T-helper 2 cell treated with Interferon-gamma antibody and Interleukin-4, amounts not matched to agents 5 μg/mL and 100 μg/mL, for 36 hours (primary cell): ENCODE measurements around the gene DAGLB.
"Not testable (repeated sequence)": the region's sequence is repeated elsewhere in the genome, so short reads cannot be mapped to it uniquely, and the experiment has no call there.

Source experiments
- DNase-seq: peaks from one replicate; pipeline ENCODE4 v3.0.0; 2021; ENCODE audit warnings: low spot score
- H3K27ac Mint-ChIP-seq: one replicate; pipeline ENCODE4 v1.8.0; 2021; ENCODE audit warnings: mild to moderate bottlenecking, mixed read lengths
- H3K27me3 Mint-ChIP-seq: one replicate; pipeline ENCODE4 v1.8.0; 2021; ENCODE audit warnings: low read depth, mixed read lengths
- H3K36me3 Mint-ChIP-seq: one replicate; pipeline ENCODE4 v1.8.0; 2021; ENCODE audit warnings: low read depth, mixed read lengths
- H3K4me1 Mint-ChIP-seq: one replicate; pipeline ENCODE4 v1.8.0; 2021; ENCODE audit warnings: low read depth, mixed read lengths
- H3K4me3 Mint-ChIP-seq: one replicate; pipeline ENCODE4 v1.8.0; 2022; ENCODE audit warnings: mild to moderate bottlenecking, moderate library complexity, mixed read lengths
- H3K9me3 Mint-ChIP-seq: one replicate; pipeline ENCODE4 v1.8.0; 2021; ENCODE audit warnings: mixed read lengths

Gene DAGLB

DNA sequence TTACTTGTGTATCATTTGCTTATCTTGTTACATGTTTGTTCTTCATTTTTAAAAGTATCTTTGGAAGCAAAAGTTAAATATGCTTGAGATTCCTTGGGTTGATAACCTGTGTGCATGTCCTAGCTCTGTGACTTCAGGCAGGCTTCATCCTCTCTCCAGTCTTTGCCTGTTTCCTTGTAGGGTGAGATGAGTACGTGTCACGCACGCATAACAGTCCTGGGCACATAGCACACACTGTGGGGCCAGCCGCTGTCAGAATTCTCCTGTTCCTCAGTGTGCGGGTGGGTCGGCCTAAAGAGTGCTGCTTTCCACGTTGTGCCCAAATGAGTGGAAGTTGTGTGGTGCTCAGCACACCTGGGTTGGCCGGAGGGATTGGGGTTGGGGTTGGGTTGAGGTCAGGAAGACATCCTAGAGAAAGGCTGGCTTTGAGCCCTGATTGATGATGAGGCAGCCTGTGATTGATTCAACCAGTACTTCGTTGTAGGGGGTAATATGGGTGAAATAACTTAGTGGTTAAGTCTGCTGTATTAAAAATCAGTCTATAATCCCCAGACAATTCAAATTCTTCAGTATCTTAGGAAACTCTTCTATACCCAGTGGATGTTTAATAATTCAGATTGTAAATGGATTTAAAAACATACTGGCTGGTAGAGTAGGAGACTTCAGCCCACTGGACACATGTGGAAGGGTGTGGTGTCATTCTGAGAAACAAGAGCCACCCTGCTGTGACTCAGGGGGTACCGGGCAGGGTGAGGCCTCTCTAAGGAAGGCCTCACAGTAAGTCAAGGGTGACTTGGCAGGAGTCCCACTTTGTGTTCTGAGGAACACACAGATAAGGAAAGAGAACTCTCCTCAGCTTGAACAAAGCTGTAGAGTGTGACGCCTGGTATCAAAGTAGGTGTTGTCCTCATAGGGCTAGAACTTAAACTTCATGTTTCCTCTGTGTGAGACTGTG, 54.8 kb downstream of the DAGLB start:
- Mint-ChIP-seq H3K9me3 (no peaks in the 10 kb centered on the region), H3K27me3 (no peaks in the 10 kb centered on the region), H3K27ac (peak overlapping the region; percentile 52), H3K4me1 (peaks cover 29% of the 10 kb centered on the region), H3K4me3 (no peak overlapping the region), H3K36me3 (peaks cover 55% of the 10 kb centered on the region)
- DNase-seq: peak; percentile 38

- Mint-ChIP-seq H3K27ac (no peak overlapping the region), H3K27me3 (no peaks in the 10 kb centered on the region), H3K36me3 (peaks cover 52% of the 10 kb centered on the region)
Observed at GRCh38 chr7:6389728-6390127, 58.0 kb downstream of the DAGLB start.

GRCh38 chr7:6387734-6388294, 59.9 kb downstream of the DAGLB start:
- Mint-ChIP-seq H3K9me3 (no peaks in the 10 kb centered on the region), H3K27me3 (no peaks in the 10 kb centered on the region), H3K4me3 (no peak overlapping the region), H3K27ac (no peak overlapping the region), H3K4me1 (peaks cover 27% of the 10 kb centered on the region), H3K36me3 (peaks cover 36% of the 10 kb centered on the region)
- DNase-seq: no peak

More at GRCh38 chr7:6389728-6390127, 58.0 kb downstream of the DAGLB start:
- no peak for DNase-seq
- H3K4me3 Mint-ChIP-seq: no peak overlapping the region
- H3K9me3 Mint-ChIP-seq: no peaks in the 10 kb centered on the region
- peaks cover 34% of the 10 kb centered on the region for H3K4me1 Mint-ChIP-seq

GRCh38 chr7:6386779-6387178, 61.0 kb downstream of the DAGLB start:
- Mint-ChIP-seq H3K27me3 (no peaks in the 10 kb centered on the region), H3K4me3 (no peak overlapping the region), H3K9me3 (no peaks in the 10 kb centered on the region), H3K4me1 (peaks cover 34% of the 10 kb centered on the region), H3K36me3 (peaks cover 32% of the 10 kb centered on the region), H3K27ac (peak overlapping the region; percentile 45)
- DNase-seq: no peak

- Mint-ChIP-seq H3K27ac (no peak overlapping the region), H3K4me3 (no peak overlapping the region), H3K36me3 (peaks cover 25% of the 10 kb centered on the region), H3K27me3 (no peaks in the 10 kb centered on the region), H3K9me3 (no peaks in the 10 kb centered on the region), H3K4me1 (peaks cover 35% of the 10 kb centered on the region)
- no peak for DNase-seq
Observed at GRCh38 chr7:6385909-6386560, 61.7 kb downstream of the DAGLB start.

- Mint-ChIP-seq H3K27me3 (no peaks in the 10 kb centered on the region), H3K4me3 (no peak overlapping the region), H3K27ac (no peak overlapping the region), H3K9me3 (no peaks in the 10 kb centered on the region), H3K36me3 (peaks cover 29% of the 10 kb centered on the region), H3K4me1 (peaks cover 38% of the 10 kb centered on the region)
- DNase-seq: no peak
Observed at GRCh38 chr7:6385110-6385781, 62.5 kb downstream of the DAGLB start.

- Mint-ChIP-seq H3K27ac (no peak overlapping the region), H3K36me3 (peaks cover 32% of the 10 kb centered on the region), H3K27me3 (no peaks in the 10 kb centered on the region), H3K9me3 (no peaks in the 10 kb centered on the region), H3K4me1 (peaks cover 43% of the 10 kb centered on the region), H3K4me3 (no peak overlapping the region)
- DNase-seq: no peak
Observed at GRCh38 chr7:6384327-6384726, 63.4 kb downstream of the DAGLB start.

DNA sequence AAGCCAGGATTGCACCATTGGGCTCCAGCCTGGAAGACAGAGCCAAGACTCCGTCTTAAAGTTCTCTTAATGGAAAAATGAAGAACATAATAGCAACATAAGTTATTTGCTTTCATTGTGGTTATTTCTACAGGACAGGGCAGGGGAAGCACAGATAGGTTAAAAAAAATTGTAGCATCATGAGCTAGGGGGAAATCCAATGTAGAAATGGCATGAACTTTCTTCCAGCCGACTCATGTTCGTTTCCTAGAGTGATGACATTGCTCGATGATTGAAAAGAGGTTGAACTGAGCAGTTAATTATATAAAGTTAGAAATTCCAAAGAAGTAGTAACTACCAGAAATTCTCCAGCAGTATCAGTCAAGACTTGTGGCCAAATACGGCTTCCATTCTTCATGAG, 64.9 kb downstream of the DAGLB start:
- Mint-ChIP-seq H3K36me3 (peaks cover 29% of the 10 kb centered on the region), H3K4me1 (peaks cover 50% of the 10 kb centered on the region), H3K9me3 (no peaks in the 10 kb centered on the region), H3K27ac (no peak overlapping the region), H3K4me3 (no peak overlapping the region), H3K27me3 (no peaks in the 10 kb centered on the region)
- DNase-seq: no peak

- H3K4me3 Mint-ChIP-seq, H3K27ac Mint-ChIP-seq, H3K9me3 Mint-ChIP-seq, DNase-seq, H3K27me3 Mint-ChIP-seq: not testable (repeated sequence)
- Mint-ChIP-seq H3K4me1 (peaks cover 54% of the 10 kb centered on the region), H3K36me3 (peaks cover 25% of the 10 kb centered on the region)
Observed at GRCh38 chr7:6381846-6382245, 65.9 kb downstream of the DAGLB start.

GRCh38 chr7:6380310-6381095, 67.3 kb downstream of the DAGLB start:
- DNase-seq: no peak
- peak overlapping the region; percentile 42 for H3K27ac Mint-ChIP-seq
- peaks cover 53% of the 10 kb centered on the region for H3K4me1 Mint-ChIP-seq
- no peaks in the 10 kb centered on the region for H3K9me3 Mint-ChIP-seq
- no peaks in the 10 kb centered on the region for H3K27me3 Mint-ChIP-seq
- peak overlapping the region; percentile 52 for H3K4me3 Mint-ChIP-seq
- H3K36me3 Mint-ChIP-seq: peaks cover 28% of the 10 kb centered on the region

- Mint-ChIP-seq H3K27ac (peak overlapping the region; percentile 42), H3K4me1 (peaks cover 51% of the 10 kb centered on the region), H3K4me3 (peak overlapping the region; percentile 52), H3K36me3 (peaks cover 30% of the 10 kb centered on the region), H3K9me3 (no peaks in the 10 kb centered on the region), H3K27me3 (no peaks in the 10 kb centered on the region)
- no peak for DNase-seq
Observed at GRCh38 chr7:6379886-6380285, 67.9 kb downstream of the DAGLB start.

DNA sequence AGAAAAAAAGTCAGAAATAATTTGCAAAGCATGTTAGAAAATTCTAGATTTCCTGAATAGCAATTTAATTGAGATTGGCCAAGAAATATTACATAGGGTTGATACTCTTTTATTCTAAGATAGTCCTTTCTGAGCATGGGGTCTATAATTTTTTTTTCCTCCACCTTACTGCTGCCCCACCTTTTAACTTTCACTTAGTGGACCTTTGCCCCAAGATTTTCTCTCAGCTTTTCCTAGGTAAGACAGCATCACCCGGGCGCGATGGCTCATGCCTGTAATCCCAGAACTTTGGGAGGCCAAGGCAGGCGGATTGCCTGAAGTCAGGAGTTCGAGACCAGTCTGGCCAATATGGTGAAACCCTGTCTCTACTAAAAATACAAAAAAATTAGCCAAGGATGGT, 69.2 kb downstream of the DAGLB start:
- not testable (repeated sequence) for H3K9me3 Mint-ChIP-seq, H3K4me3 Mint-ChIP-seq, DNase-seq, H3K27me3 Mint-ChIP-seq
- peaks cover 30% of the 10 kb centered on the region for H3K36me3 Mint-ChIP-seq
- H3K27ac Mint-ChIP-seq: peak overlapping the region; percentile 49
- peaks cover 51% of the 10 kb centered on the region for H3K4me1 Mint-ChIP-seq

DNA sequence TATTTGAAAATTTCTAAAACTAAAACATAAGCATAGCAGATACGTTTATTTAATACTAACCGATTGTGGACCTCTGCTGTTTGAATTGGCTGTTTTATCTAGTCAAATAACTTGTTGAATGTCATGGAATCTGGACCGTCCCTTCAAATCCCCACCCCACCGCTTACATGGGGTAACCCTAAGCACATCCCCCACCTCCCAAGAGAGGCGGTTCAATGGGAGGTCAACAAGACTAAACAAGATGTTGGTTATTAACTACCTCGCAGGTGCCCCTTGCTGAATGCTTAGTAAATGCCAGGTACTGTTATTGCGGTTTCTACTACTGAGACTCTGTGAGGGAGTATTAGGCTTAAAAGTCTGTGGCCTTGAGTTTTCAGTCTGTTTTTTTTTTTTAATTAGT, 70.9 kb downstream of the DAGLB start:
- Mint-ChIP-seq H3K36me3 (peaks cover 27% of the 10 kb centered on the region), H3K27ac (peak overlapping the region; percentile 10), H3K9me3 (no peaks in the 10 kb centered on the region), H3K4me1 (peaks cover 40% of the 10 kb centered on the region), H3K27me3 (no peaks in the 10 kb centered on the region), H3K4me3 (peak overlapping the region; percentile 97)
- no peak for DNase-seq
